Measurements from ENCODE around the gene ARHGAP30. TPM values are rescaled to one million over a fixed set of nuclear protein-coding genes. Genes with fewer than 3 reads are reported as not detected.

Gene ARHGAP30, protein sequence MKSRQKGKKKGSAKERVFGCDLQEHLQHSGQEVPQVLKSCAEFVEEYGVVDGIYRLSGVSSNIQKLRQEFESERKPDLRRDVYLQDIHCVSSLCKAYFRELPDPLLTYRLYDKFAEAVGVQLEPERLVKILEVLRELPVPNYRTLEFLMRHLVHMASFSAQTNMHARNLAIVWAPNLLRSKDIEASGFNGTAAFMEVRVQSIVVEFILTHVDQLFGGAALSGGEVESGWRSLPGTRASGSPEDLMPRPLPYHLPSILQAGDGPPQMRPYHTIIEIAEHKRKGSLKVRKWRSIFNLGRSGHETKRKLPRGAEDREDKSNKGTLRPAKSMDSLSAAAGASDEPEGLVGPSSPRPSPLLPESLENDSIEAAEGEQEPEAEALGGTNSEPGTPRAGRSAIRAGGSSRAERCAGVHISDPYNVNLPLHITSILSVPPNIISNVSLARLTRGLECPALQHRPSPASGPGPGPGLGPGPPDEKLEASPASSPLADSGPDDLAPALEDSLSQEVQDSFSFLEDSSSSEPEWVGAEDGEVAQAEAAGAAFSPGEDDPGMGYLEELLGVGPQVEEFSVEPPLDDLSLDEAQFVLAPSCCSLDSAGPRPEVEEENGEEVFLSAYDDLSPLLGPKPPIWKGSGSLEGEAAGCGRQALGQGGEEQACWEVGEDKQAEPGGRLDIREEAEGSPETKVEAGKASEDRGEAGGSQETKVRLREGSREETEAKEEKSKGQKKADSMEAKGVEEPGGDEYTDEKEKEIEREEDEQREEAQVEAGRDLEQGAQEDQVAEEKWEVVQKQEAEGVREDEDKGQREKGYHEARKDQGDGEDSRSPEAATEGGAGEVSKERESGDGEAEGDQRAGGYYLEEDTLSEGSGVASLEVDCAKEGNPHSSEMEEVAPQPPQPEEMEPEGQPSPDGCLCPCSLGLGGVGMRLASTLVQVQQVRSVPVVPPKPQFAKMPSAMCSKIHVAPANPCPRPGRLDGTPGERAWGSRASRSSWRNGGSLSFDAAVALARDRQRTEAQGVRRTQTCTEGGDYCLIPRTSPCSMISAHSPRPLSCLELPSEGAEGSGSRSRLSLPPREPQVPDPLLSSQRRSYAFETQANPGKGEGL
- total RNA-seq, result under 0.01 and 0.09 TPM in 2 replicates

DNA sequence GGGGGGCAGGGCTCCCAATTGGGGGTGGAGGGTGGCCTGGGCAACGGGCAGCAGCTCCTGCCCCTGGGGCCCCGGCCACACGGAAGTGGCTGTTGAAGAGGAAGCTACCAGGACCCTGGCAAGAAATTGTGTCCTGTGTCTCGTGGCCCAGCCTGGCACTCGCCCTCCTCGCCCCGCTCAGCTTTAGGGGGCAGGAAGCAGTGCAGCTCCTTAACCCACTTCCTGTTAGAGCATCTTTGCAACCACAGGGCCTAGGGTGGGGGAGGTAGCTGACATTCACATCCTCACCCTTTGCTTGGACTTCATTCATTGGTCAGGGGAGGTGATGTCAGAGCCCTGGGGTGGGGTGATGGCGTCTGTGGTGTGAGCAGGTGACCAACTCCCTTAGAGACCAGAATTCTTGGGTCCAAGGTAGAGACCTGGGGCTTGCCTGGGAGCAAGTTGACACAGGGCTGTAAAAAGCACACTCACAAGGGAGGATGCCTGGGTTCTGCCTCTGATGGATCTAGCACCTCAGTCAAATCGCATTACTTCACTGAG lies at the start of gene ARHGAP30:
Gene ARHGAP30, minus strand, starts transcription at position 161 of the 540 bp plus-strand sequence. CDS start 267 bp downstream, outside the sequence.

DNA sequence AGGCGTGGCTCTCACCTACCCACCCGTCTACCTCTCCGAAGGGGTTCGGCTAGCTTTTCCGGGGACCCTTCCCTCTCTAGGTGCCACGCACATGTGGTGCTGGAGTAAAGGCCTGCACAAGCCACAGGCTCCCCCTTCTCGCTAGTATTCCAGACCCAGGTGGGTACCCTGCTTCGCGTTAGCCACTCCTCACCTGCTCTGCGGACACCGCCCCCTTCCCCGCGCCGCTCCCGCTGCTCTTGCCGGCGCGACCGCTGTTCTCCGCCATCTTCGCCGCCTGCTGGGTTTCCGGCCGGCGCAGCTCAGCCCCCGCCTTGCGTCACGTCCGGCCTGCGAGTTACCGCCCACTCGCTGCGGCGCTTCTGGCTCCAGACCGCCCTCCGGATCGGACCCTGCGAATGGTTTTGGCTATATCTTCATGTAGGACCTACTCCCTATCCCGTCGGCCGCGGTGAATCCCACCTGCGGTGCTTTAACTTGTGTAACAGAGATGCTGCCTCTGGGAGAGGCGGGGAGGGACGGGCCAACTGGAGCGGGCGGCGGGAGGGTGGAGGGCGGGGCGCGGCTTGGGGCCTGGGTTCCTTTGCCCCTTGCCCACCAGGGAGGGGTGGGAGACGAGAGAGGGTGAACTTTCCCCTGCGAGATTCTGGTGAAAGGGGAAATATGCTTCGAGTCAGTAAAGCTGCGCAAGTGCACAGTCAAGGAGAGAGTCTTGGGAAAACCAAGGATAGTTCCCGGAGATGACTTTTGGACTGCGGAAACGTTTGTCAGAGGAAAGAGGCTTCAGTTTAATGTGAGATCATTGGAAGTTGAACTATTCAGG lies 48.3 kb upstream of the ARHGAP30 start, which contains the start of the genes NIT1 and PFDN2:
Gene NIT1, plus strand, starts transcription at position 347 of the 823 bp plus-strand sequence. Its CDS starts 72 bp downstream, at position 419.
Gene PFDN2, minus strand, starts transcription at position 279 of the 823 bp plus-strand sequence. Its CDS starts 11 bp downstream, at position 268.

DNA sequence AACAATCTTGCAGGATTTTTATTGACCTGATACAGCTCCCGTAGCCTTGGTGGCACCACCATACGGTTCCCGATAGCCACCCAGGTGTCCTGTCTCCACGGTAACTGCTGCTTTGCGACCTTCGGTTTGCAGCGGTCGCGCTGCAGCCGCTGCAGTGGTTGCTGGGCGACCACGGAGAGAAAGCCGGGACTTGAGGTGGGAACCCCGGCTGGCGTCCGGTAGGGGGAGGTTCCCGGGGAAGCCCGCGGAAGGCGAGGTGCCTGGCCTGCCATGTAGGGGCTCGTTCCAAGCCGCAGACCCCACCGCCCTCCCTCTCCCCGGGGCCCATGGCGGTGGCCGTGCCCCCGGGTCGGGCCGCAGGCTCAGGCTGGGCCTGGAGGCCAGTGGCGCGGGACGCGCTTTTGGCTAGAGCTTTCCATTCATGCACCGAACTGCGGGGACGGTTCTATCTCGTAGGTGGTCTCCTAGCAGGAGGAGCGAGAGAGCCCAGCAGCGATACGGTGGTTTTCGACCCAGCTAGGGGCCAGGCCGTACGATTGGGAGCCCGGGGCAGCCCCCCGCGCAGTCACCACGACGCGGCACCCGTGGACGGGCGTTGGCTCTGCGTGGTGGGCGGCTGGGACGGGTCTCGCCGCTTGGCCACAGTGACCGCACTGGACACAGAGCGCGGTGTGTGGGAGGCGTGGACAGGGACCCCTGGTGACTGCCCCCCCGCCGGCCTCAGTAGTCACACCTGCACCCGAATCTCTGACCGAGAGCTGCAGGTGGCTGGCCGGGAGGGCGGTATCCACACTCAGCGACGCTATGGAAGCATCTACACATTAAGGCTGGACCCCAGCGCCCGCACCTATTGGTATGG lies 28.7 kb upstream of the ARHGAP30 start, which contains the start of gene KLHDC9:
Gene KLHDC9, plus strand, starts transcription at position 152 of the 859 bp plus-strand sequence. Its CDS starts 175 bp downstream, at position 327.

DNA sequence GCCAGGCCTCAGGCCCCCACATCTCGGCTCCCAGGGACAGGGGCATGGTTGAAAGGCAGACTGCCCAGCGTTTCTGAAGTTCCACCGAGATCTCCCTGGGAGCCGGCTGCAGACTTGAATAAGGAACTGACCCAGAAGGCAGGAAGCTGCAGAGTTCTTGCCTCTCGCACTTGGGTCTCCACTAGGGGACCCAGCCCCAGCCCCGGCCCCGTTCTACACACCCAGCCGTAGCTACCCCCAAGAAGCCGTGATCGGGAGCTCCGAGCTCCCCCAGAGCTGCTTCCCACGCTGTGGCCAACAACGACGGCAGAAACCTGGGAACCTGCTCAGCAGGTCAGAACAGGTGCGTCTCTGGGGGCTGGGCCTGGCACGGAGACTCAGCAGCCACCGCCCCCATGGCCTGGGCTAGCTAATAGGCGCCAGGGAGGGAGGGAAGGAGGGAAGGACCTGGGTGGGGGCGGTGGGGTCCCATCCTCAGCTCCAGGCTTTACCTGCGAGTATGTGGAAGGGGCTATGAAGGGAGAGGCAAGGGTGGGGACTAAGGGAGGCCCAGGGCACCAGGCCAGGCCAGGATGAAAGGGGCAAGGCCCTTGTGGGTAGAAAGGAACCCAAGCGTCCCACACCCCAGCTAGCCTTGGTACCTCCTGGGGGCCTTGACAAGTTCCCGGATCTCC lies 19.7 kb upstream of the ARHGAP30 start, which contains the start of gene NECTIN4:
Gene NECTIN4, minus strand, starts transcription at position 308 of the 674 bp plus-strand sequence. Its CDS starts 262 bp downstream, at position 46.

DNA sequence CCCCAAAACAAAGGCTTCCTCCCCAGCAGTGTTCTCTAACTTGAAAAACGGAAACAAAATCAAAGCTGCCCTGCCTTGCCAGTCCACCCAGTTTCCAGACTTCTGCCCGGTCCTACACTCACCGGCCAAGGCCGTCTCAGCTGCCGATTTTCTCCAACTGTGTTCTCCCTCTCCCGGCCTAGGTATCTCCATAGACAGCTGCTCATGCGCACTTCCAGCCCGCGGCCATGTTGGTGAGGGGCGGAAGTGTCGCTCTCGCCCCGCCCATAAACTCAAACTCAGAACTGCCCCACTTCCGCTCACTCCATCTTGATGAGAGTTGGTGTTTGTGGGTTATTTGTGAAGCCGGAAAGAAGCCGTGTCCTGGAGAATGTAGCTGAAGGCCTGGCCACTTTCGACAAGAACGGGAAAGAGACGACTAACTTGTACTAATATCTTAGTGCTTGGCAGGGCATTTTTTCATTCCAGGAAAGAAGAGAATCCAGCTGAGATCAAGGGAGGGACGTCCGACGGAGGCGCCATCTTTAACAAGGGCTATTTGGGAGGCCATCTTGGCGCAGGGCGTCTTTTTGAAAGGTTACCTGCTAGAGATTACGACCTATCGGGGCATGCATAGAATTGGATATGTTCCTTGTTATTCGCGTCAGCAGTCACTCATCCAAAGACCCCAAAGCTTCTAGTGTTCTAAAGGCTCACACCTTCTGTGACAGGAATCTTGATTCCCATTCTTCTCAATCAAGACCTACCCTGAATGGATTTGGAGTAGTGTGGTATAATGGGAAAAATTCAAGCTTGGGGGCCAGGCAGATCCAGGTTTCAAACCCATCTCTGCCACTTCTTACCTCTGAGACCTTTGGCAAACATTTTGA lies 23.7 kb downstream of the ARHGAP30 start, which contains the start of gene USF1:
Gene USF1, minus strand, starts transcription at position 242 of the 869 bp plus-strand sequence. CDS start 2,702 bp downstream, outside the sequence.

DNA sequence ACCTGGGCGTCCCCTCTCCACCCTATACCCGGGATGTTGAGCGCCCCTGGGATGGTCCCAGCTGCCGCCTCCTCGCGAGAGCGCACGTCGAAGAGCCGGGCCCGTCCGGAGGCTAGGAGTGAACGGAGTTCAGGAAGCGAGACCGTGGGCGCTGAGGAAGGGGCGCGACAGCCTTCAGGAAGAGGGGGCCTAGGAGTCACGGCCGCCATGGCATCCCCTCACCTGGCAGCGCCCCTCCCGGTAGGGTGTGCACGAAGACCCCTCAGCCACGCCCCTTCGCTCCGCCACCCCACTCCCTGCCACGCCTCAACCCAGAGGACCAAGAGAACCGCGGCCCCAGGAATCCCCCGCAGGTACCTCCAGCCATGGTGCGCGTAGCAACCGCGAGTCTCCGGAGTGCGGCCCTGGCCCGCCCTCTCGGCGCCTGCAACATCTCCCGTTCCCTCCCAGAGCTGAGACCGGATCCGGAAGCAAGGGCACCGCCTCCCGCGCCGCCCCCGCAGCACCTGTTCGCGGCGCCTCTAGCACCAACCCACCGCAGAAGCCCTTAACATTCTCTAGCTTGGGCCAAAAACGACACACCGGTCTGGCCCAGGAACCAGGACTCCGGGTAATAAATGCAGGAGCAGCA lies 31.1 kb downstream of the ARHGAP30 start, which contains the start of gene TSTD1:
Gene TSTD1, minus strand, starts transcription at position 442 of the 631 bp plus-strand sequence. Its CDS starts 75 bp downstream, at position 367.

DNA sequence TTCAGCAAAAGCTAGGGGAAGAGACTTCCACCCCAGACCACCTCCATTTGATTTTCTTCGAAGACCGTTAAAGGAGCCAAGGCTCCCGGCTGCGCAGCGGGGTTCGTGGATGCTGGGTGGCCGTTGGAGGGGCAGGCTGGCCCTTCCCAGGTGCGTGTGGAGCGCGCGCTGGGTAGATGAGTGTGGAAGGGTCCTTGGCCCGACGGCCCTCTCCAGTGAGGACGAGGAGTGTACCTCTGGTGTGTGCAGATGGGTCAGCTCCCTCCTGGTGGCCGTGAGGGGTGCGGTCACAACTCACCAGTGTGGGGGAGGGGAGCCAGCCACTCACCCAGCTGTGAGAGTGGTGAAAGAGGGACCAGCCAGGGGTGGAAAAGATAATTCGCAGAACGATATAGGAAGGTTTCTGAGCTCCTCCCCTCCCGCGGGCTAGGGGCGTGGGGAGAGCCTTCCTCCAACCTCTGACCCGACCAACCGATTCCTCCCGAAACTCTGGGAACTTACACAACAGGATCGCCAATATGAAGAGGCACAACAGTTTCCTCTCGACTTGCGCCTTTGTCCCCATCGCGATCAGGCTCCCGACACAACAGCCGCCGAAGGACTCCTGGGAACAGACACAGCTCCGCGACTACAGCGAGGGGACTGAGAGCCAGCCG lies 49.1 kb downstream of the ARHGAP30 start, which contains the start of gene F11R:
Gene F11R, minus strand, starts transcription at position 644 of the 656 bp plus-strand sequence. Its CDS starts 79 bp downstream, at position 565.

Other genes starting within 250 kb of the ARHGAP30 start
- gene CD244, start 207.0 kb downstream of the ARHGAP30 start, total RNA-seq, result not detected in 2 replicates
- not detected in 2 replicates for gene ITLN1, start 184.7 kb downstream of the ARHGAP30 start, total RNA-seq
- not detected in 2 replicates for gene ITLN2, start 115.1 kb downstream of the ARHGAP30 start, total RNA-seq
- gene F11R, start 48.7 kb downstream of the ARHGAP30 start, total RNA-seq, result 2.2 and 2.5 TPM in 2 replicates
- 0.60 and 15.4 TPM in 2 replicates for gene TSTD1, start 30.9 kb downstream of the ARHGAP30 start, total RNA-seq
- 85.6 and 125 TPM in 2 replicates for gene USF1, start 23.9 kb downstream of the ARHGAP30 start, total RNA-seq
- under 0.01 and 0.34 TPM in 2 replicates for gene NECTIN4, start 19.7 kb upstream of the ARHGAP30 start, total RNA-seq
- 2.0 and 2.3 TPM in 2 replicates for gene KLHDC9, start 28.5 kb upstream of the ARHGAP30 start, total RNA-seq
- gene PFDN2, start 48.1 kb upstream of the ARHGAP30 start, total RNA-seq, result 49.8 and 54.0 TPM in 2 replicates
- gene NIT1, start 48.2 kb upstream of the ARHGAP30 start, total RNA-seq, result 22.0 and 22.2 TPM in 2 replicates
- gene DEDD, start 62.8 kb upstream of the ARHGAP30 start, total RNA-seq, result 20.3 and 35.1 TPM in 2 replicates
- 148 and 210 TPM in 2 replicates for gene UFC1, start 84.1 kb upstream of the ARHGAP30 start, total RNA-seq
- 4.8 and 5.5 TPM in 2 replicates for gene USP21, start 89.6 kb upstream of the ARHGAP30 start, total RNA-seq
- gene PPOX, start 96.5 kb upstream of the ARHGAP30 start, total RNA-seq, result 8.9 and 12.6 TPM in 2 replicates
- gene B4GALT3, start 107.6 kb upstream of the ARHGAP30 start, total RNA-seq, result 9.9 and 11.3 TPM in 2 replicates
- gene ADAMTS4, start 129.2 kb upstream of the ARHGAP30 start, total RNA-seq, result 1.1 and 1.4 TPM in 2 replicates
- gene NDUFS2, start 132.5 kb upstream of the ARHGAP30 start, total RNA-seq, result 196 and 209 TPM in 2 replicates
- not detected in 2 replicates for gene FCER1G, start 145.4 kb upstream of the ARHGAP30 start, total RNA-seq
- gene APOA2, start 153.7 kb upstream of the ARHGAP30 start, total RNA-seq, result not detected in 2 replicates
- gene TOMM40L, start 156.2 kb upstream of the ARHGAP30 start, total RNA-seq, result 9.0 and 10.9 TPM in 2 replicates
- gene NR1I3, start 168.3 kb upstream of the ARHGAP30 start, total RNA-seq, result not detected in 2 replicates
- not detected in 2 replicates for gene PCP4L1, start 188.9 kb upstream of the ARHGAP30 start, total RNA-seq
- gene MPZ, start 240.1 kb upstream of the ARHGAP30 start, total RNA-seq, result 0.77 and 1.4 TPM in 2 replicates
- gene SDHC, start 244.5 kb upstream of the ARHGAP30 start, total RNA-seq, result 17.0 and 23.4 TPM in 2 replicates

Data from bronchial smooth muscle cell (primary cell).